Fibroblast of lung (primary cell): ENCODE measurements around the gene IFRD1.

Experiments
- CTCF ChIP-seq, 2 donors: IDR thresholded peaks in 1 of 2; conservative IDR thresholded peaks in 1 of 2; 1 replicate in 1 of 2; 2 replicates in 1 of 2; pipeline ENCODE4 v1.5.1; 2011 to 2012; ENCODE audit warnings: low read length in 2 of 2, control low read depth in 1 of 2, inconsistent platforms in 1 of 2, low read depth in 1 of 2, mild to moderate bottlenecking in 1 of 2
- EZH2 ChIP-seq: IDR thresholded peaks from 2 replicates; pipeline ENCODE4 v1.5.1; 2012; ENCODE audit warnings: low read length, control low read depth, mild to moderate bottlenecking; ENCODE audit errors: missing control alignments

DNA sequence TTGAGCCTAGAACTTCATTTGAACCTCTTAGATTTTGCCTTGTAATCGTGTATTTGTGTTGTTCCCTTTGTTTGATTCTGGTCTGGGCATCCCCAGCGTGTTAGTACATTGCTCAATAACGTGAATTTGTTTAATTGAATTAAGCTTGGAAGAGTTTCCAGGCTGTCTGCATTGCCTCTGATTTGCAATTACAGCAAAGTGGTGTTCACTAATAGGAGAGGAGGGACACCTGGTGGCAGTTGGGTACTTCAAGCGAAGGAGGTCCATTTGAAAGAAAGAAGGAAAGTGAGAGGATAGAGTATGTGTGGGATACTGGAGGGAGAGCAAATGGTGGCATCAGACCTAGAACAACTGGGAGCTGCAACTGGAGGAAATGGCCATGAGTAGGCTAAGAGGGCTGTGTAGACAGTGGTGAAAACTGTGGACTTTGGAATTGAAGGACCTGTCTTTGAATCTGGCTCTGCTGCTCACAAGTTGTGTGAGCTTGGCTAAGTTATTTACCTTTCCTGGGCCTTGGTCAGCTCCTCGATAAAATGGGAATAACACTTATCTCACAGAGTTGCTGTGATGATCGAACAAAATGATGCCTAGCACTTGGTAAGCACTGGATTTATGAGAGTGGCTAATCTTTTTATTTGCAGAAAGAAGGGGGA is 45.7 kb downstream of the IFRD1 start:
- peak; percentile 64 for TF ChIP-seq CTCF (conservative IDR thresholded peaks at IDR 0.05 in 1 of 2, IDR thresholded peaks at IDR 0.05 in 1 of 2; ENCODE audit: low read depth in 1 of 2, low read length in 2 of 2)
- TF ChIP-seq EZH2: no peak
